ENCODE data around the gene DUS4L. TPM values are rescaled to one million over a fixed set of nuclear protein-coding genes. Genes with fewer than 3 reads are reported as not detected.

The DUS4L gene
- polyA plus RNA-seq, 3 donors, result 14.5 to 22.4 (median 17.2) TPM

DNA sequence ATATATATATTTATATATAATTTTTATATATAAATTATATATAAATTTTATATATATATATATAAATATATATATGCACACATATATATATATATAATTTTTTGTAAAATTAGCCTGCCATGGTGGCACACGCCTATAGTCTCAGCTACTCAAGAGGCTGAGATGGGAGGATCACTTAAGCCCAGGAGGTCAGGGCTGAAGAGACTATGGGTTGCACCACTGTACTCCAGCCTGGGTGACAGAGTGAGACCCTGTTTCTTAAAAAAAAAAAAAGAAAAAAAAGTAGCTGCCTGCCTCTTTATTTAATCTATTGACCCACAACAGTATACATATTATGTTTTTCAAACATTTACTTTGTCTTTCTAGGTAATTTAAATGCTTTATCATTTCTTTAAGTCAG, 35.5 kb downstream of the DUS4L start:
- DNase-seq (ENCODE audit: extremely low read depth in 1 of 11, low read depth in 9 of 11, low spot score in 4 of 11), result no peak

DNA sequence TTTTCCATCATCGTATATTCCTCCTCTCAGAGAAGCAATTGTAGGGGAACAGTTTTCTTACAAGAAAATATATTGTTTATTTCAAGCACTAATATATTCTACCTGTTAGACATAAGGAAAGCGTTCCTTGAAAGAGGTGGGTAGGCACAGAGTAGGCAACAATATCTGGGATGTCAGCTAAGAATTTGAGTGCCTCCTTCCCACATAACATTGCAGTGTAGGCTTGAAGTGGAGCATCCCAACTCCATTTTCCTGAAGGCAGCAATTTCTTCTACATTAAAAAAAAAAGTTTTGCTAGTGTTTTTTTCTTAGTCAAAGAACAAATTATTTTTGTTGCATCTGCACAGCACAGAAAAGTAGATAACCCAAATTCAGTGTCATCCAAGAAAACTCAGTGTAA, 37.0 kb downstream of the DUS4L start:
- DNase-seq (ENCODE audit: extremely low read depth in 1 of 11, low read depth in 9 of 11, low spot score in 4 of 11), result no peak

DNA sequence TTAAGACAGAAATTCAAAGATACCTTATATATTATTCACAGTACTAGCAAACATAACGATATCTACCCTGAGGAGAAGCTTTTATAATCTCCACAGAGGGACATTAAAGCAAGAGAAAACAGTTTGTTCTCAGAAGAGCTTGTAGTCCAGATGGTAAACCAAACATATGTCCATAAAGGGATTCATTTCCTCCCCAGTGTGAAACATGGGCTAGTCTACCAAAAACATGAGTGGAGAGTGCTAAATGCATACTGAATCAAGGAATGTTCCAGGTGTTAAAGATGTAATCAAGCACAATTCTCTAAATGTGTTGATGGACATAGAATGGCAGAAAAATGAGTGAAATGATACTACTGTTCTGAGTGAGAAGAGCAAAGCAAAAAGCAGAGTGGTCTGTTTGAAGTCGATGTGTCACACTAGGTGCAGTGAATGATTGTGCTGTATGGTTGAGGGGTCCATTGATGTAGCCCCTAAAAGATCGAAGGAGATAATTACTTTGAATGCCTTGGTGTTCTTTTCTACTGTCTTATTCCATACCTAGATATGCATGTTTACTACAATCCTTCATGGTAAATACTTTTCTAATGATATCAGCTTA, 41.5 kb downstream of the DUS4L start:
- no peak for DNase-seq (ENCODE audit: extremely low read depth in 1 of 11, low read depth in 9 of 11, low spot score in 4 of 11)

DNA sequence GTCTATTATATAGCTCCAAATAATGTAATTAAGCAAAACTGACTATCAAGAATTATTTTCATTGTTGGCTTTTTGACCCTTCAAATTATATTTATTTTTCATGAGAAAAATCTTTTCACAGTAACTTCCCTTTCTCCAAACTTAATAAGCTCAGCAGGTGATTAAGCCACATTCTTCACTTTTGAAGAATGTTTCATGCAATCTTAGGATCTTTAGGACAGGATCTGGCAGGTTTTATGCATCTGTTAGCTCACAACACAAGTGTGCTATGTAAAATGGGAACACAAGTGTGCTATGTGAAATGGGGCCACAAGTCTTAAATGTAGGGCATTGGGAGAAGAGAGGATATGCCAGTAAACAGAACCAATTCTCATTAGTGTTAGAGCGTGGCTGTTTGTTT, 42.5 kb downstream of the DUS4L start:
- DNase-seq (ENCODE audit: extremely low read depth in 1 of 11, low read depth in 9 of 11, low spot score in 4 of 11), result no peak

DNA sequence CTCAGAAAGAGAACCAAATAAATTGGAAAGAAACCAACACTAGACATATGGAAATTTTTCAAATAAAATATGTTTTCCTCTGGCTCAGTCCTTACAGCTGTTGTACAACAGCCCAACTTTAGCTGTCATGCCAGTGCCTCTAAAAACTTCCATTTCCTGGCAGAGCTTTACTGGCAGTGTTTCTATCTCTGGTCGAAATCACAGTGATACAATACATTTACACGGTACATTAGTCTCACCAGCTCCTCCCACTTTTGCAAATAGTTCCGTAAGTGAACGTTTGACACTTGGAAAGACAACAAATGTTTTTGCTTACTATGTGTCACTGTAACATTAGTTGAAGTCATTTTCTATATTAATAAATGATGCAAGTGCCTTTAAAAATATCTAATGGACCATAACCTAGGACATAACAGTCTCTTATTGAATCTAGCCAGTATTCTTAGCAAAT, 46.1 kb downstream of the DUS4L start:
- DNase-seq (ENCODE audit: extremely low read depth in 1 of 11, low read depth in 9 of 11, low spot score in 4 of 11), result no peak

DNA sequence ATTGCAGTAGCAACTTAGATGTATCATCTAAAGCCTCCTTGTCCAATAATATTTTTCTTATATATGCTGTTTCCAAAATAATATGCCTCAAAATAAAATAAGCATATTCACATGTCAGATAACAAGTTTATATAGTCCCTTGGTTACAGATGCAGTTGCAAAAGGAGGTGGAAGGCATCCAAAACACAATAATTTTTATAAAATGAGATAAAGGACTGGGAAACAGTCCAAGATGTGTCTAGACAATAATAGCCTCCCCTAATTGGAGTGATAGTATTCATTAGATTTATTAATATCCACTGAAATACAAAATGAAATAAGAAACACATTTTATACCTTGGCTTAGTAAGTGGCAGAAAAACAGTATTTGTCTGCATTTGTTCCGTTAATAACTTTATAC, 46.6 kb downstream of the DUS4L start:
- DNase-seq (ENCODE audit: extremely low read depth in 1 of 11, low read depth in 9 of 11, low spot score in 4 of 11), result no peak

DNA sequence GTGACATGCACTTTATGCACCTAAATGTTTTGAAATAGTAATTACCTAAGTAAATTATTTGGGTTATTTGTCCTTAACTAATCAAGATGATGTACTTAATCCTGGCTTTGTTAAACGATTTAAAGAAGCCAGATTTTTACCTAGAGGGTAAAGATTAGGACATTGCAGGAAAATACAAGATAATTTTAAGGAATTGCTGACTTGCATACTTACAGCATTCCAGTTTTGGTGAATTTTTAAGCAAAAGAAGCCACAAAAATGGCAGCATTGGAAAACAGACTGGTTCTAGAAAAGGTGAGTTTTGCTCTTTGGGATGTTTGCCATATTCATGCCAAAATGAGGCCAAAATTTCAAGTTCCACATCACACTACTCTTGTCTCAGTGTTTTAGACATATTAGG, 49.7 kb downstream of the DUS4L start:
- no peak for DNase-seq (ENCODE audit: extremely low read depth in 1 of 11, low read depth in 9 of 11, low spot score in 4 of 11)

DNA sequence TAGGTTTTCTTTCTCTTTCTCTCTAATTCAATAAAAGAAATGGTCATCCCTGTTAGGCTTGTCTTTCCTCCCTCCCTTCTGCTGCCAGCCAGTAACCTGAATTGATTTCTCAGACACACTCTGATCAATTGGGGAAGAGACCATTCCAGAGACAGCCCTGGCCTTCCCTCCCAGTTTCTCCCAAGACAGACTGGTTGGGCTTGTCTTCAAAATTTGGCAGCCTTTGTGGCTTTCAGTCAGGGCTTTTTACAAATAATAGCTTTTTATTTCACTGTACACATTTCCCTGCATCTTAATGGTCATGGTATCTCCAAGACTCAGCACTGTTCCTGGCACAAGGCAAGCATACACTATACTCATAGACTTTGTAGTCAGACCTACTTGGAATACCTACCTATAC, 50.2 kb downstream of the DUS4L start:
- DNase-seq (ENCODE audit: extremely low read depth in 1 of 11, low read depth in 9 of 11, low spot score in 4 of 11), result no peak

DNA sequence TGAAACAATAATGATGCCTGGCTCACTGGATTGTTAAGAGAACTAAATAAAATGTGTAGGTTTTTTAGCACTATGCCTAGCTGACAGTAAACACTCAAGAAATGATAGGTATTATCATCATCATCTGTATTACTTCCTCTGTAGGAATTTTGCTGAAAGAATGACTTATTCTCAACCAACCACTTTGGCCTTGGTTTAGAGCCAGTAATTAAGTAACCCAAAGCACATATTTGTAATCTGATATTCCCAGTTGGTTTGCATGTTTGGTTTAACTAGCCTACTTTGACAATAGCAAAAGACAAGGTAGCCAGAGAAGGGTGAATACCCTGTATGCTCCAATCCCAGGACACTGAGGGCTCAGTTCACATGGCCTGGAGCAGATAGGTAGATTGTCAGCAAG, 50.7 kb downstream of the DUS4L start:
- DNase-seq (ENCODE audit: extremely low read depth in 1 of 11, low read depth in 9 of 11, low spot score in 4 of 11), result no peak

DNA sequence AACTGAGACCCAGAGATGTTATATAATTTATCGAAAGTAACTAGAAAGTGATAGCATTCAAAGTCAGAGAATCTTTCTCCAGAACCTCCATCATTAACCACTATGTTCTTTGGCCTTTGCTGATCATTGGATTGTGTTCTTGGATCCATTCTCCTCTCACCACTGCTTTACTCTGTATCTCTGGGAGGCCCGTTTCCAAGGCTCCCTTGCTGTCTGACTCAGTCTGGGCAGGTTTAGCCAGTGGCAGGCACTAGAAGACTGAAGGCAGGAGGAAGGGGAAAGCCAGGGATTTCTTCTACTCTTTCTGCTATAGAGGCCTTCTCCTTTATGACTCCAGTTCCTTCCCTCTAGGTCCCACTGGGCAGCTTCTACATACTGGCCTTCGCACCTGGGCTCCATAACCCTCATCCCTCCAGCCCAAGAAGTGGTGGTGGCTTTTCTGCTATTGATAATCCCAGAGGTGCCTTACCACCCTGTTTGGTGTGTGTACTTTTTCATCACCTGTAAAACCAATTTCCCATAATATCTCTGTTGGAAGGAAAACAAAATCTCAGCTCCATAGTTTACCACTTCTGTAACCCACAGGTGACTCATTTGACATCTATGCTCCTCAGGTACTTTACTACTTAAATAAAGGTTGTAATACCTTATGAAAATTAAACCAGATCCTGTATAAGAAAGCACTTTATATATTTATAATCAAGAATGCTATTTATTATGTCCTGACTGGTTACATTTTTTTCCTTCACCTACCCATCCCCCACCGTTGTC, 52.3 kb downstream of the DUS4L start:
- DNase-seq (ENCODE audit: extremely low read depth in 1 of 11, low read depth in 9 of 11, low spot score in 4 of 11), result no peak

DNA sequence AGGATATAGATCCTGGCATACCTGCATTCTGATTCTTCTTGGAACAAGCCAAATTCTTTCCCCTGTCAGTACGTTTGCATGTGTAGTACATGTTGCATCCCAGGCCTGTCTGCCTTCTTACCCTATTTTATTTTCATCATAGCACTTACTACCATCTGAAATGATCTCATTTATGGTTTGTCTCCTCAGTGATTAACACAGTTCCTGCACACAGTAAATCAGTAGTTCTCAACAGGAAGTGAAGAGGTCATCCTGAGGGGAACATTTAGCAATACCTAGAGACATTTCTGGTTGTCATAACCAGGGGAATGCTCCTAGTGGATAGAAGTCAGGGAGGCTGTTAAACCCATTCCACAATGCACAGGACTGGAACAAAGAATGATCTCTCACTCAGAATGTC, 58.7 kb downstream of the DUS4L start:
- no peak for DNase-seq (ENCODE audit: extremely low read depth in 1 of 11, low read depth in 9 of 11, low spot score in 4 of 11)

DNA sequence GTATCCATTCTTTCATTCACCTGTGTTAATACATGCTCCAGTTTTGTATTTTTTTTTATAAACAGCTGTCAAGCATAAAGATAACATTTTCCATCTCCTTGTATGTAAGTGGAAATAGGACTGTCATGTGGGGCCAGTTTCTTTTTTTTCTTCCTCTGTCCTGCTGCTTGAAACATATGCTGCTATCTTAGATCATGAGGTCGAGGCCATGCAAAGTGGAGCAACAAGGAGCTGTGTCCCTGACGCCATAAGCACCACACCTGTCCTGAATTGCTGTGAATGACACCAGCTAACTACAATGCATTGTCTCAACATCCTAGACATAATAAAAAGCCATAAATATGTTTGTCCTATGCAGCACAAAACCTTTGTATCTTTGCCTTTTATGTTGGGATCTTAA, 59.1 kb downstream of the DUS4L start:
- no peak for DNase-seq (ENCODE audit: extremely low read depth in 1 of 11, low read depth in 9 of 11, low spot score in 4 of 11)

DNA sequence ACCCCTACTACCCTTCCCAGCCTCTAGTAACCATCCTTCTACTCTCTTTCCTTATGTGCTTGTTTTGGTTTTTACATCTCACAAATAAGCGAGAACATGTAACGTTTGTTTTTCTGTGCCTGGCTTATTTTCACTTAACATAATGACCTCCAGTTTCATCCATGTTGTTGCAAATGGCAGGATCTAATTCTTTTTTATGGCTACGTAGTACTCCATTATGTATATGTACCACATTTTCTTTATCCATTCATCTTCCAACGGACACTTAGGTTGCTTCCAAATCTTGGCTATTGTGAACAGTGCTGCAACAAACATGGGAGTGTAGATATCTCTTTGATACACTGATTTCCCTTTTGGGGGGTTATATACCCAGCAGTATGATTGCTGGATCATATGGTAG, 63.2 kb downstream of the DUS4L start:
- no peak for DNase-seq (ENCODE audit: extremely low read depth in 1 of 11, low read depth in 9 of 11, low spot score in 4 of 11)

Other genes starting within 250 kb of the DUS4L start
- gene GPR22, start 93.9 kb upstream of the DUS4L start, polyA plus RNA-seq (ENCODE audit: insufficient read length in 3 of 3), result under 1 TPM; 0.22 to 0.36 (median 0.31) TPM
- 10 to 100 TPM; 31.0 to 36.7 (median 35.6) TPM for gene COG5, start 51 bp upstream of the DUS4L start, polyA plus RNA-seq (ENCODE audit: insufficient read length in 3 of 3)
- 10 to 100 TPM; 47.9 to 55.6 (median 51.3) TPM for gene BCAP29, start 16.3 kb downstream of the DUS4L start, polyA plus RNA-seq (ENCODE audit: insufficient read length in 3 of 3)
- gene SLC26A4, start 96.9 kb downstream of the DUS4L start, polyA plus RNA-seq (ENCODE audit: insufficient read length in 3 of 3), result 1 to 10 TPM; 1.6 to 5.7 (median 2.1) TPM
- gene CBLL1, start 180.2 kb downstream of the DUS4L start, polyA plus RNA-seq (ENCODE audit: insufficient read length in 3 of 3), result 10 to 100 TPM; 27.8 to 34.6 (median 30.5) TPM
- under 1 TPM; 0.22 to 0.62 (median 0.39) TPM for gene SLC26A3, start 239.3 kb downstream of the DUS4L start, polyA plus RNA-seq (ENCODE audit: insufficient read length in 3 of 3)